Subcutaneous abdominal adipose tissue (tissue), 5 donors: ENCODE results near the gene NADSYN1.

ENCODE experiments used
- H3K27ac ChIP-seq: one replicate; pipeline ENCODE4 v1.7.0; 2013; ENCODE audit warnings: low read depth, mild to moderate bottlenecking, inconsistent platforms, low read length, moderate library complexity
- H3K27me3 ChIP-seq, 5 donors: one replicate each; pipeline ENCODE4 v1.7.0; 2013; ENCODE audit warnings: low read length in 5 of 5, inconsistent platforms in 1 of 5; ENCODE audit not compliant: control insufficient read depth in 5 of 5, insufficient read depth in 4 of 5
- H3K36me3 ChIP-seq, 5 donors: one replicate each; pipeline ENCODE4 v1.7.0; 2013; ENCODE audit warnings: low read length in 5 of 5; ENCODE audit not compliant: control insufficient read depth in 5 of 5, insufficient read depth in 5 of 5
- H3K4me1 ChIP-seq, 5 donors: one replicate each; pipeline ENCODE4 v1.7.0; 2013; ENCODE audit warnings: low read length in 5 of 5, mild to moderate bottlenecking in 3 of 5, moderate library complexity in 1 of 5; ENCODE audit not compliant: control insufficient read depth in 5 of 5, insufficient read depth in 5 of 5
- H3K4me3 ChIP-seq, 5 donors: one replicate each; pipeline ENCODE4 v1.7.0; 2013; ENCODE audit warnings: low read length in 5 of 5, low read depth in 1 of 5
- H3K9ac ChIP-seq, 5 donors: one replicate each; pipeline ENCODE4 v1.7.0; 2013; ENCODE audit warnings: low read length in 5 of 5, mild to moderate bottlenecking in 4 of 5, moderate library complexity in 3 of 5
- H3K9me3 ChIP-seq, 5 donors: one replicate each; pipeline ENCODE4 v1.7.0; 2013; ENCODE audit warnings: low read length in 5 of 5; ENCODE audit not compliant: control insufficient read depth in 5 of 5
- donor health status: healthy.
- donor health status: healthy.
- donor health status: healthy.
- donor health status: healthy.
- donor health status: healthy.

Gene NADSYN1

DNA sequence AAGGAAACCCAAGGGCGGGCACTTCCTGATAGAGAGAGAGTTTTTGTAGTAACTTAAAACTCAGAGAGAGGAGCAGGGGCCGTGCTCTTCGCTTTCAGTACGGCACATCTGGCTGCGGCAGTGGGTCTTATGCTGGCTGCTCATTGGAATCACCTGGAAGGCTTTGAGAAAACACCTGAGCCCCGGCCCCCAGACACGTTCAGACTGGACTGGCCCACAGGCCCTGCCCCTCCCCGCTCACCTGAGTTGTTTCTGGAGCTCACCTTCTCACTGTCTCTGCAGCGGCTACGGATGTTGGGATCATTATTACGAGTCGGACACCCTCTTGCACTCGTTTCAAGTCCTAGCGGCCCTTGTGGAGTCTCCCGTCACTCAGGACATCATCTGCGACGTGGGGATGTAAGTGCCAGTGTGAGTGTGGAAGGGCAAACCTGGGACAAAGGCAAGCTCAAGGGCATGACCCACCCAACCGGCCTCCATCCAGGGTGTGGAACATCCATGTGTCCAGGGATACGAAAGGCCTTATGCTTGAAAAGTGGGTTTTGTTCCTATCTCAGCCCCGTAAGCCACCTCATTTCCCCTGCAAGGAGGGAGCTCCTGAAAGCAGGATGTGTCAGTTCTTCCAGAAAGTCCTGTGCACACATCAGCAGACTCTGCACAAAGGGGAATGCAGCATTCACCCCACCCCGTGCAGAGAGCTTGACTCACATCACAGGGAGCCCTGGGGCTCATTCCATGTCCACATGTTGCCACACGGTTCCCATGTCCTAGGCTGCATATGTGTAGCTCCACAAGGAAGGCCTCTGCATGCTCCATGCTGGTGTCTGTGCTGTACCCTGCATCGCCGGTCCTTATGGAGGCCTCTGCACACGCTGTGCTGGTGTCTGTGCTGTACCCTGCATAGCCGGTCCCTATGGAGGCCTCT lies 5.4 kb downstream of the NADSYN1 start:
- no peak overlapping the region for H3K9ac ChIP-seq
- no peaks in the 10 kb centered on the region for H3K9me3 ChIP-seq
- peaks cover 3 to 15% (median 14%) of the 10 kb centered on the region in 5 donors for H3K4me1 ChIP-seq
- H3K27ac ChIP-seq, result no peak overlapping the region
- peaks cover 9 to 85% (median 65%) of the 10 kb centered on the region in 5 donors for H3K36me3 ChIP-seq
- H3K4me3 ChIP-seq, result no peak overlapping the region
- no peaks in the 10 kb centered on the region for H3K27me3 ChIP-seq

DNA sequence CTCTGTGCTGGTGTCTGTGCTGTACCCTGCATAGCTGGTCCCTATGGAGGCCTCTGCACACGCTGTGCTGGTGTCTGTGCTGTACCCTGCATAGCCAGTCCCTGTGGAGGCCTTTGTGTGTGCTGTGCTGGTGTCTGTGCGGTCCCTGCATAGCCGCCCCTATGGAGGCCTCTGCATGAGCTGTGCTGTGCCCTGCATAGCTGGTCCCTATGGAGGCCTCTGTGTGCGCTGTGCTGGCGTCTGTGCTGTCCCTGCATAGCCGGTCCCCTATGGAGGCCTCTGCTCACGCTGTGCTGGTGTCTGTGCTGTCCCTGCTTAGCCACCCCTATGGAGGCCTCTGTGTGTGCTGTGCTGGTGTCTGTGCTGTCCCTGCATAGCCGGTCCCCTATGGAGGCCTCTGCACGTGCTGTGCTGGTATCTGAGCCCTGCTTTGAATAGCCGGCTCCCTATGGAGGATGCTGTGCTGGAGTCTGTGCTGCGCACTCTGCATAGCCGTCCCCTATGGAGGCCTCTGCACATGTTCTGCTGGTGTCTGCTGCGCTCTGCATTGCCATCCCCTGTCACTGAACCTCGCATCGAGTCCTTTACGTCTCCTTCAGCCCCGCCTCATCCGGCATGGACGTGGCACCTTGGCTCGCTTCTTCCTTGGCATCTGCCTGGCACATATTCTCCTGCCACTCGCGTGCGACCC lies 6.2 kb downstream of the NADSYN1 start:
- peaks cover 9 to 93% (median 72%) of the 10 kb centered on the region in 5 donors for H3K36me3 ChIP-seq
- no peak overlapping the region for H3K9ac ChIP-seq
- no peak overlapping the region for H3K27ac ChIP-seq

DNA sequence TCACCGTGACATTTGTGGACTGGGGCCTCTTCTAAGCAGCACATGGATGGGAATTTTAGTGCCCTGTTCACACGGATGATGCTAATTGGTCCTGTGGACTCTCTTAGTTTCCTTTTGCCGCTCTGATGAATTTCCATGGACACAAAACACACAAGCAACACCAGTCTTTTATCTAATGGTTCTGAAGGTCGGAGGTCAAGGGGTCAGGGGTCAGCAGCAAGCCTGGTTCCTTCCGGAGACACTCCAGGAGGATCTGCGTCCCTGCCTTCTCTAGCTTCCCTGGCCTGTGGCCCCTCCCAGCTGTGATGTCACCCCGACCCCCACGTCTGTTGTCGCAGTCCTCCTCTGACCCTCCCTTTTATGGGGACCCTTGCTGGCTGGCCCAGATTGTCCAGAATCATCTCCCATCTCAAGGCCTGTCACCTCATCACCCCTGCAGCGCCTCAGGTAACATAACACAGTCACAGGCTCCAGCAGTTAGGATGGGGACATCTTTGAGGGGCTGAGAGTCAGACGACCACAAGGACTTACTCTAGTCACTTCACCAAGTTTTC lies 6.8 kb downstream of the NADSYN1 start:
- Histone ChIP-seq H3K4me3 (no peak overlapping the region), H3K9ac (no peak overlapping the region), H3K4me1 (peaks cover 0 to under 1% (median 0%) of the 10 kb centered on the region in 5 donors), H3K27ac (no peak overlapping the region), H3K36me3 (peaks cover 9 to 96% (median 72%) of the 10 kb centered on the region in 5 donors), H3K9me3 (no peaks in the 10 kb centered on the region), H3K27me3 (no peaks in the 10 kb centered on the region)

More for the DNA sequence above, 6.2 kb downstream of the NADSYN1 start:
- Histone ChIP-seq H3K9me3 (no peaks in the 10 kb centered on the region), H3K4me3 (no peak overlapping the region), H3K4me1 (peaks cover 0 to 7% (median 5%) of the 10 kb centered on the region in 5 donors), H3K27me3 (no peaks in the 10 kb centered on the region)

DNA sequence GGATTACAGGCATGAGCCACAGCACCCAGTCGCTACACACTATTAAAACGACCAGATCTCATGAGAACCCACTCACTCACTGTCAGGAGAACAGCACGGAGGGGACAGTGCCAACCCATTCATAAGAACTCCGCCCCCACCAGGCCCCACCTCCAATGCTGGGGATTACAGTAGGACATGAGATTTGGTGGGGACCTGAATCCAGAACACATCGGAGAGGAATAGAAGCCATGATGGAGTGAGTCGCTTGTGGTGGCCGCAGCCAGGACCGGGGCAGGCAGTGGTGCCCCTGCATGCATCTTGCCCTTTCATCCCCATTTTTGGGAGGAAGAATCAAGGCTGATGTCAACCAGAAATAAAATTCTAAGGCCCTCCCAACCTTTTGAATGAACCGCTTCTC lies 8.7 kb downstream of the NADSYN1 start:
- Histone ChIP-seq H3K9ac (no peak overlapping the region), H3K36me3 (peaks cover 4 to 89% (median 68%) of the 10 kb centered on the region in 5 donors), H3K9me3 (no peaks in the 10 kb centered on the region), H3K4me1 (no peaks in the 10 kb centered on the region), H3K27me3 (no peaks in the 10 kb centered on the region), H3K27ac (no peak overlapping the region), H3K4me3 (no peak overlapping the region)

DNA sequence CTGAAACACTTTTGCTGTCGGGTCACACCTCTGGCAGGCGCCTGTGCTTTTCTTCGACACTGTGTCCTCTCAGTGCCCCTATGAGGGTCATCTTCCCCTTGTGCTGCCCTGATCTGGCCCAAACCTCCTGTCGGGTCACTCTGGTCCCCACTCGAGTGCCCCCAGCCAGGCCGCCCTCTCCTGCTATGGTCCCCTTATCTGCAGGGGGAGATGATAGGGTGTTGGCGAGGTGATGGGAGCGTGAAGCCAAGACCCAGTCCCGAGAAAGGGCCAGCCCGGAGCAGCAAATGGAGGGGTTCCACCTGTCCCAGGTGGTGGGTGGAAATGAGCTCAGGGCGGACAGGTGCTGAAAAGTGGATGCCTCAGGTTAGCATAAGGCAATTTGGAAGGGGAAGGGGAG lies 9.7 kb downstream of the NADSYN1 start:
- Histone ChIP-seq H3K9ac (no peak overlapping the region), H3K4me1 (no peaks in the 10 kb centered on the region), H3K9me3 (no peaks in the 10 kb centered on the region), H3K27me3 (no peaks in the 10 kb centered on the region), H3K4me3 (no peak overlapping the region), H3K36me3 (peaks cover 6 to 87% (median 64%) of the 10 kb centered on the region in 5 donors), H3K27ac (no peak overlapping the region)

DNA sequence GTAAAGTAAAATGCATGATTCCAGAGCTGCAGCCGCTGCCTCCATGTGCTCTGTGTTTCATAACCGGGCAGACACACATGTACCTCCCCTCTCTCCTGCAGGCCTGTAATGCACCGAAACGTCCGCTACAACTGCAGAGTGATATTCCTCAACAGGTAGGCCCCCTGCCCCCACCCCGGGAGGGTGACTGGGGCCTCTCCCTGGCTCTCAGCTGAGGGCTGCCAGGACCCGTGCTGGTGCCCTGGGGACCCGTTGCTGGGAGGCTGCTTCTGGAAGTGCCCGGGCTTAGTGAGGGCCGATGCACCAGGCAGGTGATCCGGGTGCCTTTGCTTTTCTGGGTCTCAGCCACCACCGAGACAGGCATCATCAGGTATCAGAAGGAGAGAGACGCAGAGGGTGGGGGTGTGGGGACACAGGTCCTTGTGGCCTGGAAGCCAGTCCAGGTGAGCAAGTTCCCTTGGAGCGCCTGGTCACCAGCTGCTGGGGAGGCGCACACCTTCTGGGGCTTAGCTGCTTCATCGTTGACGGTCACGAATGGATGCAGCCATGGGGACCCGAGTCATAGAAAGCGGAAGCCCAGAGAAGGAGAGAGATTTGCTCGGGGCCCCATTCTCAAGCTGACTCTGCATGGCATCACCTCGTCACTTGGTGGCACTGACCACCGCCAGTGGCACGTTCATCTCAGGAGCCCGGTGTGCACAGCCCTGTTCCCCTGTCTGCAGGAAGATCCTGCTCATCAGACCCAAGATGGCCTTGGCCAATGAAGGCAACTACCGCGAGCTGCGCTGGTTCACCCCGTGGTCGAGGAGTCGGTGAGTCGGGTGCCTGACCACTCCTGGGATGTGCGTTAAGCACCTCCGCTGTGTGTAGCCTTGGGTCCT lies 10.6 kb downstream of the NADSYN1 start:
- Histone ChIP-seq H3K36me3 (peaks cover 6 to 79% (median 57%) of the 10 kb centered on the region in 5 donors), H3K4me1 (no peaks in the 10 kb centered on the region), H3K27ac (no peak overlapping the region), H3K9me3 (no peaks in the 10 kb centered on the region), H3K27me3 (no peaks in the 10 kb centered on the region), H3K9ac (no peak overlapping the region), H3K4me3 (no peak overlapping the region)

DNA sequence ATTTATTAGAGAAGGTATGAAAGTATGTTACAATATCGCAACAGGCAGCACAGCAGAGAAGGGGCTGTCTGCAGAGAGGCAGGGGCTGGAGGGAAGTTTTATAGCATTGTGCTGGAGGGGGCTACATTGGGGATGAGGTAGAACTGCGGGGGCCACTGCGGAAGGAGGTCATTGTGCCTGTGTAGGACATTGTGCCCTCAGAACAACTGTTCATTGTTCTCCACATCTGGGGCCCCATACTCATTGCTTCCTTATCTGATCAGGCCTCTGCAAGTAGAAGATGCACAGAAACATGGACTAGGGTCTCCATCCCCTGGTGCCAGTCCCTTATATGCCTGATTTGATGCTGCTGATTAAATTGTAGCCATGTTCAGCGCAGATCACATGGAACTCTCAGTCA lies 12.1 kb downstream of the NADSYN1 start:
- Histone ChIP-seq H3K27ac (no peak overlapping the region), H3K4me3 (no peak overlapping the region), H3K9ac (no peak overlapping the region), H3K9me3 (no peaks in the 10 kb centered on the region), H3K36me3 (peaks cover 6 to 68% (median 44%) of the 10 kb centered on the region in 5 donors), H3K4me1 (no peaks in the 10 kb centered on the region), H3K27me3 (no peaks in the 10 kb centered on the region)

DNA sequence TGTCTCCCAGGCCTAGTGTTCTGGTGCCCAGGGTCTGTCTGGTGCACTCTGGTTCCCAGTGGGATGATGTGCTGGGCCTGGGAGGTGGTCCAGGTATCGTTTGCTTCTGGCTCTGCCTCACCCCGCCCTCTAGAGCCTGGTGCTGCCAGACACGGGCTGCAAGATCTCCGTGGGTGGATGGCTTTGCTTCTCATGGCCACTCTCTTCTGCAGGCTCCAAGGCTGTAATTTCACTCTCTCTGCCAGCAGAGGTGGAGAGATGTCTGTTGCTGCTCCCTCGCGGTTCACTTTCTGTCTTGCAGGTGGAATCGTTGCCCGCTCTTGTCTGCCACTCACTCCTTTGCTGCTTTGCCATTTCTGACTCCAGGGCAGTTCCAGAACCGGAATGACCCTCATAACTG lies 13.4 kb downstream of the NADSYN1 start:
- Histone ChIP-seq H3K4me3 (no peak overlapping the region), H3K4me1 (no peaks in the 10 kb centered on the region), H3K27me3 (no peaks in the 10 kb centered on the region), H3K27ac (no peak overlapping the region), H3K9ac (no peak overlapping the region), H3K9me3 (no peaks in the 10 kb centered on the region), H3K36me3 (peaks cover 3 to 61% (median 35%) of the 10 kb centered on the region in 5 donors)

DNA sequence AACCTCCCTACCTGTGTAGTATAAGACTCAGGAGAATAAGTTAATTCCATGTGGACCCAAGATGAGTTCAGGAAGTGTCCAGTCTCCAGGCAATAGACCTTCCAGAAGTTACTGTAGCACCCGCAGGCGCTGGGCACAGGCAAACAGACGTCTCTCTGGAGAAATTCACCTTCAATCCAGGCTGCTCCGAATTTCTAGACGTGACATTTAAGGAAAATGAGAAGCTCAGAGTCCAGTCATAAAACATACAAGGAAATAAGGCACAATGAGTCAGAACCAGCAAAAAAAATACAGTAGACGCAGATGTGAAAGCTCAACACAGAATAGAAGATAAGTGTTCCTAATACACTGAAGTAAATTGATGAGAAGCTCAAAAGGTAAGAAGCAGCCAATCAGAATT lies 14.2 kb downstream of the NADSYN1 start:
- Histone ChIP-seq H3K27me3 (no peaks in the 10 kb centered on the region), H3K9ac (no peak overlapping the region), H3K4me3 (no peak overlapping the region), H3K36me3 (peaks cover 3 to 62% (median 36%) of the 10 kb centered on the region in 5 donors), H3K27ac (no peak overlapping the region), H3K9me3 (no peaks in the 10 kb centered on the region), H3K4me1 (no peaks in the 10 kb centered on the region)
